Ascending aorta (tissue), 2 donors: Measurements from ENCODE around the gene HES1. TPM values are rescaled to one million over a fixed set of nuclear protein-coding genes. Genes with fewer than 3 reads are reported as not detected.

Experiments used
- DNase-seq, 2 donors: peaks; one replicate each; pipeline ENCODE4 v3.0.0-alpha.2; 2019; ENCODE audit warnings: low spot score in 2 of 2
- H3K27ac ChIP-seq, 2 donors: fragments of 200-600 bp; sonication (generic); one replicate each; pipeline ENCODE4 v1.5.1; 2016 to 2017; ENCODE audit warnings: mild to moderate bottlenecking in 1 of 2
- H3K27me3 ChIP-seq: fragments of 200-600 bp; sonication (generic); one replicate; pipeline ENCODE4 v1.5.1; 2017
- H3K36me3 ChIP-seq, 2 donors: fragments of 200-600 bp; sonication (generic); one replicate each; pipeline ENCODE4 v1.5.1; 2016
- H3K4me1 ChIP-seq, 2 donors: fragments of 200-600 bp; sonication (generic); one replicate each; pipeline ENCODE4 v1.5.1; 2016 to 2017; ENCODE audit warnings: mild to moderate bottlenecking in 1 of 2
- H3K4me3 ChIP-seq, 2 donors: fragments of 200-600 bp; sonication (generic); one replicate each; pipeline ENCODE4 v1.5.1; 2016 to 2017; ENCODE audit warnings: mild to moderate bottlenecking in 1 of 2
- H3K9me3 ChIP-seq, 2 donors: fragments of 200-600 bp; sonication (generic); one replicate each; pipeline ENCODE4 v1.5.1; 2016
- CTCF ChIP-seq, 3 experiments: fragments of 200-600 bp in 2 of 3; fragments of 450-650 bp in 1 of 3; sonication (generic) in 2 of 3; IDR thresholded peaks; one replicate each; pipeline ENCODE4 v1.5.1; 2016 to 2019; ENCODE audit warnings: antibody characterized with exemption in 3 of 3, mild to moderate bottlenecking in 1 of 3, moderate library complexity in 1 of 3
- intact Hi-C: fragments of 100-400 bp; cut with DNase I; formaldehyde crosslinking; loops from one replicate; pipeline ENCODE4 v1.15.1; 2023
- total RNA-seq: library from RNA; depleted of rRNA; stranded (reverse); fragments of >200 nt; gene quantifications from one replicate; pipeline ENCODE4 v1.1.0, GENCODE V29; 2016

HES1 gene
- total RNA-seq, 1 donor from 2014 or later: 22.6 TPM

GRCh38 chr3:194093842-194094241 lies 42.1 kb upstream of the HES1 start:
- Histone ChIP-seq H3K36me3 (no peaks in the 10 kb centered on the region), H3K27me3 (no peaks in the 10 kb centered on the region), H3K4me1 (peaks cover 0 to 14% of the 10 kb centered on the region in 2 donors), H3K27ac (no peak overlapping the region), H3K9me3 (no peaks in the 10 kb centered on the region), H3K4me3 (no peak overlapping the region)
- DNase-seq: no peak
- intact Hi-C loops: no loop called here
- no peak for TF ChIP-seq CTCF (IDR thresholded peaks at IDR 0.05)

- Histone ChIP-seq H3K4me1 (peaks cover 0 to 14% of the 10 kb centered on the region in 2 donors), H3K4me3 (no peak overlapping the region), H3K9me3 (no peaks in the 10 kb centered on the region), H3K27ac (no peak overlapping the region), H3K27me3 (no peaks in the 10 kb centered on the region), H3K36me3 (no peaks in the 10 kb centered on the region)
- TF ChIP-seq CTCF (IDR thresholded peaks at IDR 0.05): no peak
- DNase-seq: no peak
- intact Hi-C loops: no loop called here
These were observed 40.5 kb upstream of the HES1 start for GRCh38 chr3:194095464-194095863.

GRCh38 chr3:194095902-194096301 lies 40.0 kb upstream of the HES1 start:
- no peaks in the 10 kb centered on the region for H3K36me3 ChIP-seq
- H3K27ac ChIP-seq: no peak overlapping the region
- no peak for DNase-seq
- peaks cover 0 to 14% of the 10 kb centered on the region in 2 donors for H3K4me1 ChIP-seq
- H3K27me3 ChIP-seq: no peaks in the 10 kb centered on the region
- intact Hi-C loops: no loop called here
- H3K4me3 ChIP-seq: no peak overlapping the region
- H3K9me3 ChIP-seq: no peaks in the 10 kb centered on the region
- no peak for TF ChIP-seq CTCF (IDR thresholded peaks at IDR 0.05)

GRCh38 chr3:194097141-194097882 lies 38.6 kb upstream of the HES1 start:
- no peaks in the 10 kb centered on the region for H3K36me3 ChIP-seq
- DNase-seq: no peak
- H3K27ac ChIP-seq: no peak overlapping the region
- no peak for TF ChIP-seq CTCF (IDR thresholded peaks at IDR 0.05)
- H3K9me3 ChIP-seq: no peaks in the 10 kb centered on the region
- intact Hi-C loops: no loop called here
- no peaks in the 10 kb centered on the region for H3K27me3 ChIP-seq
- no peak overlapping the region for H3K4me3 ChIP-seq
- H3K4me1 ChIP-seq: peaks cover 0 to 14% of the 10 kb centered on the region in 2 donors

GRCh38 chr3:194098081-194098842 lies 37.7 kb upstream of the HES1 start:
- H3K4me1 ChIP-seq: peaks cover 0 to 14% of the 10 kb centered on the region in 2 donors
- TF ChIP-seq CTCF (IDR thresholded peaks at IDR 0.05): no peak
- no peaks in the 10 kb centered on the region for H3K27me3 ChIP-seq
- DNase-seq: no peak
- intact Hi-C loops: no loop called here
- no peak overlapping the region for H3K27ac ChIP-seq
- H3K36me3 ChIP-seq: no peaks in the 10 kb centered on the region
- H3K9me3 ChIP-seq: no peaks in the 10 kb centered on the region
- no peak overlapping the region for H3K4me3 ChIP-seq
